AG04449 (cell line): ENCODE measurements around the gene LDLRAD4.

ENCODE experiments used
- CTCF ChIA-PET: fragments of 350-600 bp; formaldehyde crosslinking; extraction: SDS; loops from one replicate; lab custom pipeline; 2021; ENCODE audit warnings: antibody characterized with exemption; lab: Yijun Ruan, JAX
- POLR2A ChIA-PET: fragments of 400-600, 350-600 bp; formaldehyde crosslinking; extraction: SDS; loops from one replicate; lab custom pipeline; 2020; ENCODE audit warnings: antibody characterized with exemption, inconsistent platforms; lab: Yijun Ruan, JAX
- DNase-seq: peaks from one replicate; pipeline ENCODE4 v3.0.0-alpha.2; 2010; ENCODE audit warnings: low read depth, low spot score
- H3K4me3 ChIP-seq: 2 replicates; pipeline ENCODE4 v1.5.1; 2011; ENCODE audit warnings: low read depth, mild to moderate bottlenecking, control low read depth, low read length
- TF ChIP-seq, protein P1 (sequence below): IDR thresholded peaks from one replicate; pipeline ENCODE4 v1.5.1; 2011; ENCODE audit warnings: mild to moderate bottlenecking, moderate library complexity, low read length, control low read depth, inconsistent platforms; ENCODE audit not compliant: insufficient read depth; ENCODE audit errors: missing control alignments

LDLRAD4 gene

GRCh38 chr18:13658436-13659204 lies 440.1 kb downstream of the LDLRAD4 start:
- ChIA-PET POLR2A (no interaction called here), CTCF (interaction anchor here (1.2 kb wide), 1 partner anchor 10 kb away, joined by 3 read pairs; no protein-coding TSS in a partner anchor)
- TF ChIP-seq, protein P1, sequence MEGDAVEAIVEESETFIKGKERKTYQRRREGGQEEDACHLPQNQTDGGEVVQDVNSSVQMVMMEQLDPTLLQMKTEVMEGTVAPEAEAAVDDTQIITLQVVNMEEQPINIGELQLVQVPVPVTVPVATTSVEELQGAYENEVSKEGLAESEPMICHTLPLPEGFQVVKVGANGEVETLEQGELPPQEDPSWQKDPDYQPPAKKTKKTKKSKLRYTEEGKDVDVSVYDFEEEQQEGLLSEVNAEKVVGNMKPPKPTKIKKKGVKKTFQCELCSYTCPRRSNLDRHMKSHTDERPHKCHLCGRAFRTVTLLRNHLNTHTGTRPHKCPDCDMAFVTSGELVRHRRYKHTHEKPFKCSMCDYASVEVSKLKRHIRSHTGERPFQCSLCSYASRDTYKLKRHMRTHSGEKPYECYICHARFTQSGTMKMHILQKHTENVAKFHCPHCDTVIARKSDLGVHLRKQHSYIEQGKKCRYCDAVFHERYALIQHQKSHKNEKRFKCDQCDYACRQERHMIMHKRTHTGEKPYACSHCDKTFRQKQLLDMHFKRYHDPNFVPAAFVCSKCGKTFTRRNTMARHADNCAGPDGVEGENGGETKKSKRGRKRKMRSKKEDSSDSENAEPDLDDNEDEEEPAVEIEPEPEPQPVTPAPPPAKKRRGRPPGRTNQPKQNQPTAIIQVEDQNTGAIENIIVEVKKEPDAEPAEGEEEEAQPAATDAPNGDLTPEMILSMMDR, result no peak

GRCh38 chr18:13660510-13660909 lies 441.9 kb downstream of the LDLRAD4 start:
- H3K4me3 ChIP-seq, result no peak overlapping the region
- no peak for DNase-seq
- ChIA-PET CTCF (no interaction called here), POLR2A (no interaction called here)
- TF ChIP-seq, protein P1, result no peak

More at GRCh38 chr18:13658436-13659204, 440.1 kb downstream of the LDLRAD4 start:
- no peak for DNase-seq
- H3K4me3 ChIP-seq, result no peak overlapping the region

GRCh38 chr18:13661051-13661778 lies 442.7 kb downstream of the LDLRAD4 start:
- no peak for DNase-seq
- ChIA-PET POLR2A (no interaction called here), CTCF (no interaction called here)
- H3K4me3 ChIP-seq, result no peak overlapping the region
- TF ChIP-seq, protein P1, result no peak

DNA sequence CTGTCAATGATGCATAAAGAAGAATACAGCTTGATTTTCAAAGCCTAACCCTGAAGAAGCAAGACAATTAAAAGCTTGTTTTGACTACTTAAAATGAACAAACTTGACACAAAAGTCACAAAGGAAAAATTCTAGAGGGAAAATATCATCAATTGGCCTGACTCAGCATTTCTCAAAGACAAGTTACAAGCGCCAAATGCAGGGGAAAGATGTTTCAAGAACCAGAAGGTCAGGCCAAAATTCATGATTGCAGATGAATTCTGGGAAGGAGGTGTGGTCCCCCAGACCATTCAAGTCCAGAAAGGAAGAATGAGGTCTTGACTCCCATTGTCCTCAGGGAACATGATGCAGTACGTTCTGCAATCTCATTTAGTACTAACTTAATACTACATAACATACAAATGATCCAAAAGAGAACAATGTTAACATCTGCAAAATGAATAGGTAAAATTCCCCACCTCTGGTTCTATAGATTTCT lies 443.3 kb downstream of the LDLRAD4 start:
- ChIA-PET POLR2A (no interaction called here), CTCF (no interaction called here)

DNA sequence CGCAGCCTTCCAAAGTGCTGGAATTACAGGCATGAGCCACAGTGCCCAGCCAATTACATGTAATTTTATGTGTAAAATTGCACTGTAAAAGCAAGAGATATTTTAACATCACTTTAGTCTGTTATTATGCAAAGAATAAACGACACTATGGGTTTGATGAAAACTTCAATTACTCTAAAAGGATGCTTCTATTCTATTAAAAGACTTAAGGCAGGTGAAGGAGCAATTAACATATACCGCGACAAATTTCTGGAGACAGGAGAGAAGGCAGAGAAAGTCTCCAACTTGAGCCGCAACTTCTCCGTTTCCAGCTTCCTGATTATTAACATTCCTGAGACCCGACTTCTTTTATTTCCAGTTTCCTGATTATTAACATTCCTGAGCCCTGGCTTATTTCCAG lies 454.1 kb downstream of the LDLRAD4 start:
- CTCF ChIA-PET, result no interaction called here
- no peak for DNase-seq

More for the DNA sequence above, 443.3 kb downstream of the LDLRAD4 start:
- TF ChIP-seq, protein P1, result no peak
- no peak overlapping the region for H3K4me3 ChIP-seq
- DNase-seq, result no peak

More for the DNA sequence above, 454.1 kb downstream of the LDLRAD4 start:
- no peak overlapping the region for H3K4me3 ChIP-seq
- POLR2A ChIA-PET, result no interaction called here
- TF ChIP-seq, protein P1, result no peak
